ENCODE measurements around the gene ACBD3. TPM values are rescaled to one million over a fixed set of nuclear protein-coding genes. Genes with fewer than 3 reads are reported as not detected.

Gene ACBD3
- total and polyA plus RNA-seq, 2 of the 8 experiments (the other 6 are each of a cell fraction or from before 2014, with no cell fraction given): 8.4 to 29.4 TPM

- no peaks in the 10 kb centered on the region for H3K23me2 ChIP-seq (ENCODE audit: low read depth, low read length)
- H3K79me1 ChIP-seq (ENCODE audit: low read depth, low read length): no peaks in the 10 kb centered on the region
- no peak overlapping the region for H3K18ac ChIP-seq (ENCODE audit: extremely low read depth, low read length)
- no peak overlapping the region for H3K14ac ChIP-seq (ENCODE audit: insufficient read length)
- no peak overlapping the region for H3K4me2 ChIP-seq (ENCODE audit: insufficient read depth in 1 of 2, low read depth in 2 of 2, low read length in 2 of 2)
- H4K91ac ChIP-seq (replicated peaks; ENCODE audit: insufficient read length, low read length): no peak overlapping the region
- peaks cover 2 to 49% (median 21%) of the 10 kb centered on the region in 4 experiments; a peak in 7 of 8 replicates for H3K36me3 ChIP-seq (ENCODE audit: control insufficient read depth in 2 of 4, insufficient read depth in 4 of 4, low read length in 3 of 4)
- H3K79me2 ChIP-seq (ENCODE audit: control insufficient read depth in 1 of 2, insufficient read depth in 2 of 2, low read length in 2 of 2): no peaks in the 10 kb centered on the region
- no peak overlapping the region for H2AFZ ChIP-seq (ENCODE audit: low read length)
- no peak overlapping the region for H4K8ac ChIP-seq (ENCODE audit: extremely low read depth, insufficient read depth, low read length)
- CTCF ChIA-PET (ENCODE audit: partially characterized antibody): interaction anchor here (1.0 kb wide), 1 partner anchor 108 kb away, joined by 3 read pairs; no protein-coding TSS in a partner anchor
- H3K4me3 ChIP-seq (ENCODE audit: extremely low read depth in 1 of 4, insufficient read depth in 2 of 4, low read depth in 3 of 4, low read length in 4 of 4): no peak overlapping the region
- H3K4me1 ChIP-seq (replicated peaks in 1 of 4; ENCODE audit: control insufficient read depth in 3 of 4, insufficient read depth in 4 of 4, low read length in 3 of 4): no peaks in the 10 kb centered on the region
- no peak overlapping the region for H2BK20ac ChIP-seq (ENCODE audit: low read length)
- H3K4ac ChIP-seq (replicated peaks; ENCODE audit: insufficient read length, low read depth, low read length): no peak overlapping the region
- no peak overlapping the region for H3K27ac ChIP-seq (ENCODE audit: low read depth, low read length)
- H3K56ac ChIP-seq (replicated peaks; ENCODE audit: insufficient read length, low read depth, low read length): no peak overlapping the region
- H2BK12ac ChIP-seq (ENCODE audit: low read depth, low read length): no peak overlapping the region
- no peaks in the 10 kb centered on the region for H4K20me1 ChIP-seq (replicated peaks in 1 of 2; ENCODE audit: control insufficient read depth in 1 of 2, insufficient read depth in 2 of 2, low read length in 2 of 2)
- H2BK5ac ChIP-seq (ENCODE audit: low read depth, low read length): no peak overlapping the region
- no peak overlapping the region for H3K9ac ChIP-seq (replicated peaks in 1 of 4; ENCODE audit: extremely low read depth in 1 of 4, low read depth in 3 of 4, low read length in 3 of 4)
- H3K9me3 ChIP-seq (ENCODE audit: insufficient read depth in 2 of 2, low read depth in 1 of 2, low read length in 1 of 2): no peaks in the 10 kb centered on the region
- WGBS, 2 experiments (ENCODE audit: extremely low coverage in 1 of 2, insufficient coverage in 1 of 2, insufficient read length in 1 of 2, insufficient replicate concordance in 2 of 2, low coverage in 1 of 2, low lambda C conversion rate in 2 of 2, missing lambda C conversion rate in 1 of 2): 91% methylated on average over 3 of the region's 3 CpGs; no CpG with 5 or more reads in 1 of the 2 experiments
- POLR2A ChIA-PET (ENCODE audit: partially characterized antibody): no interaction called here
- no peak overlapping the region for H2BK15ac ChIP-seq (ENCODE audit: low read length)
- no peak overlapping the region for H3K23ac ChIP-seq (ENCODE audit: insufficient read length)
- no peak overlapping the region for H2AK5ac ChIP-seq (ENCODE audit: low read depth, low read length)
- FAIRE-seq (no peak), DNase-seq (ENCODE audit: low read depth in 1 of 2, low spot score in 2 of 2) (no peak)
- H3K27me3 ChIP-seq (replicated peaks in 1 of 4; ENCODE audit: control insufficient read depth in 3 of 4, extremely low read depth in 1 of 4, insufficient read depth in 3 of 4, low read length in 3 of 4): no peaks in the 10 kb centered on the region
- H2BK120ac ChIP-seq (replicated peaks; ENCODE audit: low read depth, low read length): no peak overlapping the region
- no peak overlapping the region for H4K5ac ChIP-seq (ENCODE audit: insufficient read length, low read depth, low read length)
- TF ChIP-seq TBP (IDR thresholded peaks at IDR 0.05; ENCODE audit: low read depth, low read length) (no peak), KDM5A (IDR thresholded peaks at IDR 0.05; ENCODE audit: low read length) (no peak), GABPA (IDR thresholded peaks at IDR 0.05; ENCODE audit: borderline replicate concordance, insufficient read depth, low read length) (no peak), POLR2A (IDR thresholded peaks at IDR 0.05; ENCODE audit: control extremely low read depth in 1 of 2, low read depth in 2 of 2, low read length in 2 of 2) (no peak), MAX (IDR thresholded peaks at IDR 0.05) (no peak), HDAC2 (IDR thresholded peaks at IDR 0.05; ENCODE audit: borderline replicate concordance in 1 of 2, low read depth in 2 of 2, low read length in 2 of 2) (no peak), ASH2L (IDR thresholded peaks at IDR 0.05; ENCODE audit: low read length) (no peak), ATF3 (IDR thresholded peaks at IDR 0.05; ENCODE audit: insufficient read depth, low read depth, low read length) (no peak), CHD2 (IDR thresholded peaks at IDR 0.05; ENCODE audit: low read length) (no peak), JUN (IDR thresholded peaks at IDR 0.05; ENCODE audit: low read depth, low read length) (no peak), POU5F1 (IDR thresholded peaks at IDR 0.05; ENCODE audit: low read depth, low read length) (no peak), PHF8 (conservative IDR thresholded peaks at IDR 0.05; ENCODE audit: low read depth, low read length) (no peak), SIX5 (IDR thresholded peaks at IDR 0.05; ENCODE audit: low read depth, low read length) (no peak), RXRA (IDR thresholded peaks at IDR 0.05; ENCODE audit: insufficient read depth, low read depth, low read length) (no peak)
Measured at GRCh38 chr1:226233806-226234205, 47.3 kb upstream of the ACBD3 start.
